ENCODE results near the gene ADAMTS12.

The ADAMTS12 gene

GRCh38 chr5:33824516-33825195 is 67.1 kb downstream of the ADAMTS12 start:
- H3K27me3 ChIP-seq (ENCODE audit: control insufficient read depth, insufficient read depth, low read length) = no peaks in the 10 kb centered on the region
- no peaks in the 10 kb centered on the region for H3K36me3 ChIP-seq (ENCODE audit: insufficient read depth, low read length)
- no peaks in the 10 kb centered on the region for H3K9me3 ChIP-seq (replicated peaks; ENCODE audit: low read length)

GRCh38 chr5:33817301-33817700 is 74.5 kb downstream of the ADAMTS12 start:
- peak overlapping the region; percentile 10 for H3K9ac ChIP-seq (ENCODE audit: low read depth, low read length)
- no peak overlapping the region for H3K4me3 ChIP-seq (ENCODE audit: low read length)
- H3K27me3 ChIP-seq (ENCODE audit: control insufficient read depth, insufficient read depth, low read length) = no peaks in the 10 kb centered on the region
- no peaks in the 10 kb centered on the region for H3K36me3 ChIP-seq (ENCODE audit: insufficient read depth, low read length)
- H3K9me3 ChIP-seq (replicated peaks; ENCODE audit: low read length) = no peaks in the 10 kb centered on the region
- H3K4me1 ChIP-seq (ENCODE audit: control insufficient read depth, insufficient read depth, low read length) = peaks cover 15% of the 10 kb centered on the region
- H3K4me2 ChIP-seq (ENCODE audit: low read length) = peak overlapping the region; percentile 11

More at GRCh38 chr5:33824516-33825195, 67.1 kb downstream of the ADAMTS12 start:
- H3K4me1 ChIP-seq (ENCODE audit: control insufficient read depth, insufficient read depth, low read length) = peaks cover 21% of the 10 kb centered on the region
- peak overlapping the region; percentile 38 for H3K9ac ChIP-seq (ENCODE audit: low read depth, low read length)
- no peak overlapping the region for H3K4me3 ChIP-seq (ENCODE audit: low read length)
- no peak overlapping the region for H3K4me2 ChIP-seq (ENCODE audit: low read length)

- H3K9me3 ChIP-seq (replicated peaks; ENCODE audit: low read length) = no peaks in the 10 kb centered on the region
- H3K9ac ChIP-seq (ENCODE audit: low read depth, low read length) = peak overlapping the region; percentile 10
- peak overlapping the region; percentile 11 for H3K4me2 ChIP-seq (ENCODE audit: low read length)
- H3K27me3 ChIP-seq (ENCODE audit: control insufficient read depth, insufficient read depth, low read length) = no peaks in the 10 kb centered on the region
- peaks cover 15% of the 10 kb centered on the region for H3K4me1 ChIP-seq (ENCODE audit: control insufficient read depth, insufficient read depth, low read length)
- H3K36me3 ChIP-seq (ENCODE audit: insufficient read depth, low read length) = no peaks in the 10 kb centered on the region
- peak overlapping the region; percentile 19 for H3K4me3 ChIP-seq (ENCODE audit: low read length)
These were observed 75.0 kb downstream of the ADAMTS12 start for GRCh38 chr5:33816791-33817190.

- peaks cover 40% of the 10 kb centered on the region for H3K4me1 ChIP-seq (ENCODE audit: control insufficient read depth, insufficient read depth, low read length)
These were observed 79.0 kb downstream of the ADAMTS12 start for GRCh38 chr5:33812746-33813145.

GRCh38 chr5:33810491-33811120 is 81.2 kb downstream of the ADAMTS12 start:
- H3K9me3 ChIP-seq (replicated peaks; ENCODE audit: low read length) = no peaks in the 10 kb centered on the region
- H3K9ac ChIP-seq (ENCODE audit: low read depth, low read length) = peak overlapping the region; percentile 54
- peak overlapping the region; percentile 40 for H3K4me2 ChIP-seq (ENCODE audit: low read length)
- H3K4me3 ChIP-seq (ENCODE audit: low read length) = peak overlapping the region; percentile 40
- H3K36me3 ChIP-seq (ENCODE audit: insufficient read depth, low read length) = no peaks in the 10 kb centered on the region
- H3K27me3 ChIP-seq (ENCODE audit: control insufficient read depth, insufficient read depth, low read length) = no peaks in the 10 kb centered on the region
- peaks cover 38% of the 10 kb centered on the region for H3K4me1 ChIP-seq (ENCODE audit: control insufficient read depth, insufficient read depth, low read length)

More at GRCh38 chr5:33812746-33813145, 79.0 kb downstream of the ADAMTS12 start:
- Histone ChIP-seq H3K9me3 (replicated peaks; ENCODE audit: low read length) (no peaks in the 10 kb centered on the region), H3K36me3 (ENCODE audit: insufficient read depth, low read length) (no peaks in the 10 kb centered on the region), H3K4me2 (ENCODE audit: low read length) (no peak overlapping the region), H3K27me3 (ENCODE audit: control insufficient read depth, insufficient read depth, low read length) (no peaks in the 10 kb centered on the region), H3K9ac (ENCODE audit: low read depth, low read length) (no peak overlapping the region), H3K4me3 (ENCODE audit: low read length) (no peak overlapping the region)

GRCh38 chr5:33809936-33810335 is 81.9 kb downstream of the ADAMTS12 start:
- Histone ChIP-seq H3K4me2 (ENCODE audit: low read length) (peak overlapping the region; percentile 40), H3K4me3 (ENCODE audit: low read length) (no peak overlapping the region), H3K9me3 (replicated peaks; ENCODE audit: low read length) (no peaks in the 10 kb centered on the region), H3K9ac (ENCODE audit: low read depth, low read length) (peak overlapping the region; percentile 54), H3K4me1 (ENCODE audit: control insufficient read depth, insufficient read depth, low read length) (peaks cover 38% of the 10 kb centered on the region), H3K36me3 (ENCODE audit: insufficient read depth, low read length) (no peaks in the 10 kb centered on the region), H3K27me3 (ENCODE audit: control insufficient read depth, insufficient read depth, low read length) (no peaks in the 10 kb centered on the region)

- H3K36me3 ChIP-seq (ENCODE audit: insufficient read depth, low read length) = no peaks in the 10 kb centered on the region
- no peak overlapping the region for H3K9ac ChIP-seq (ENCODE audit: low read depth, low read length)
- H3K4me1 ChIP-seq (ENCODE audit: control insufficient read depth, insufficient read depth, low read length) = peaks cover 38% of the 10 kb centered on the region
- no peak overlapping the region for H3K4me3 ChIP-seq (ENCODE audit: low read length)
- no peaks in the 10 kb centered on the region for H3K27me3 ChIP-seq (ENCODE audit: control insufficient read depth, insufficient read depth, low read length)
- H3K9me3 ChIP-seq (replicated peaks; ENCODE audit: low read length) = no peaks in the 10 kb centered on the region
- no peak overlapping the region for H3K4me2 ChIP-seq (ENCODE audit: low read length)
These were observed 83.1 kb downstream of the ADAMTS12 start for GRCh38 chr5:33808699-33809098.

- Histone ChIP-seq H3K27me3 (ENCODE audit: control insufficient read depth, insufficient read depth, low read length) (no peaks in the 10 kb centered on the region), H3K9ac (ENCODE audit: low read depth, low read length) (no peak overlapping the region), H3K4me1 (ENCODE audit: control insufficient read depth, insufficient read depth, low read length) (peaks cover 38% of the 10 kb centered on the region), H3K36me3 (ENCODE audit: insufficient read depth, low read length) (no peaks in the 10 kb centered on the region), H3K4me3 (ENCODE audit: low read length) (no peak overlapping the region), H3K4me2 (ENCODE audit: low read length) (peak overlapping the region; percentile 71), H3K9me3 (replicated peaks; ENCODE audit: low read length) (no peaks in the 10 kb centered on the region)
These were observed 84.0 kb downstream of the ADAMTS12 start for GRCh38 chr5:33807771-33808170.

GRCh38 chr5:33806738-33807442 is 84.9 kb downstream of the ADAMTS12 start:
- Histone ChIP-seq H3K9ac (ENCODE audit: low read depth, low read length) (peak overlapping the region; percentile 67), H3K4me2 (ENCODE audit: low read length) (peak overlapping the region; percentile 71), H3K4me3 (ENCODE audit: low read length) (no peak overlapping the region), H3K4me1 (ENCODE audit: control insufficient read depth, insufficient read depth, low read length) (peaks cover 38% of the 10 kb centered on the region), H3K27me3 (ENCODE audit: control insufficient read depth, insufficient read depth, low read length) (no peaks in the 10 kb centered on the region), H3K36me3 (ENCODE audit: insufficient read depth, low read length) (no peaks in the 10 kb centered on the region), H3K9me3 (replicated peaks; ENCODE audit: low read length) (no peaks in the 10 kb centered on the region)

GRCh38 chr5:33801292-33801691 is 90.5 kb downstream of the ADAMTS12 start:
- H3K27me3 ChIP-seq (ENCODE audit: control insufficient read depth, insufficient read depth, low read length) = no peaks in the 10 kb centered on the region

GRCh38 chr5:33800241-33800950 is 91.4 kb downstream of the ADAMTS12 start:
- Histone ChIP-seq H3K27me3 (ENCODE audit: control insufficient read depth, insufficient read depth, low read length) (no peaks in the 10 kb centered on the region), H3K4me2 (ENCODE audit: low read length) (no peak overlapping the region)

More at GRCh38 chr5:33801292-33801691, 90.5 kb downstream of the ADAMTS12 start:
- no peak overlapping the region for H3K9ac ChIP-seq (ENCODE audit: low read depth, low read length)
- no peaks in the 10 kb centered on the region for H3K36me3 ChIP-seq (ENCODE audit: insufficient read depth, low read length)
- no peak overlapping the region for H3K4me3 ChIP-seq (ENCODE audit: low read length)
- H3K4me2 ChIP-seq (ENCODE audit: low read length) = no peak overlapping the region
- H3K9me3 ChIP-seq (replicated peaks; ENCODE audit: low read length) = no peaks in the 10 kb centered on the region
- no peaks in the 10 kb centered on the region for H3K4me1 ChIP-seq (ENCODE audit: control insufficient read depth, insufficient read depth, low read length)

More at GRCh38 chr5:33800241-33800950, 91.4 kb downstream of the ADAMTS12 start:
- H3K9ac ChIP-seq (ENCODE audit: low read depth, low read length) = no peak overlapping the region
- H3K4me1 ChIP-seq (ENCODE audit: control insufficient read depth, insufficient read depth, low read length) = no peaks in the 10 kb centered on the region
- H3K36me3 ChIP-seq (ENCODE audit: insufficient read depth, low read length) = no peaks in the 10 kb centered on the region
- H3K9me3 ChIP-seq (replicated peaks; ENCODE audit: low read length) = no peaks in the 10 kb centered on the region
- H3K4me3 ChIP-seq (ENCODE audit: low read length) = no peak overlapping the region

Data from skeletal muscle satellite cell (primary cell).